Prostate gland (tissue), 2 donors: Measurements from ENCODE around the gene GNLY. TPM values are rescaled to one million over a fixed set of nuclear protein-coding genes. Genes with fewer than 3 reads are reported as not detected.

Experiments used
- DNase-seq: peaks from one replicate; pipeline ENCODE4 v3.0.0-alpha.2; 2019; ENCODE audit warnings: low spot score
- H3K27ac ChIP-seq, 2 donors: fragments of 200-600 bp; sonication (generic); 2 replicates each; pipeline ENCODE4 v1.5.1; 2017 to 2019
- H3K27me3 ChIP-seq: fragments of 200-600 bp; sonication (generic); replicated peaks from 2 replicates; pipeline ENCODE4 v1.5.1; 2019; ENCODE audit not compliant: insufficient read depth
- H3K36me3 ChIP-seq, 2 donors: fragments of 200-600 bp; sonication (generic); 1 replicate in 1 of 2; 2 replicates in 1 of 2; pipeline versions ENCODE4 v1.5.1 to v1.8.1; 2017 to 2019
- H3K4me1 ChIP-seq: fragments of 200-600 bp; sonication (generic); replicated peaks from 2 replicates; pipeline ENCODE4 v1.5.1; 2019
- H3K4me3 ChIP-seq, 2 donors: fragments of 200-600 bp; sonication (generic); 2 replicates each; pipeline ENCODE4 v1.5.1; 2017 to 2019
- H3K9me3 ChIP-seq: fragments of 200-600 bp; sonication (generic); 2 replicates; pipeline ENCODE4 v1.5.1; 2017
- POLR2A ChIP-seq: fragments of 450-650 bp; IDR thresholded peaks from one replicate; pipeline ENCODE4 v1.6.1; 2016; ENCODE audit warnings: antibody characterized with exemption, mild to moderate bottlenecking
- POLR2AphosphoS5 ChIP-seq: sonication (generic); formaldehyde crosslinking; IDR thresholded peaks from one replicate; pipeline ENCODE4 v1.6.1; 2017; ENCODE audit warnings: antibody characterized with exemption
- WGBS: methylation state at CpG from one replicate; pipeline ENCODE4 v1.1.5; 2018; 5-methylcytosine and 5-hydroxymethylcytosine counted together
- intact Hi-C: fragments of 100-400 bp; cut with DNase I; formaldehyde crosslinking; loops from one replicate; pipeline ENCODE4 v1.14.2; 2022
- total RNA-seq, 2 donors: library from RNA; depleted of rRNA; stranded (reverse); fragments of >200 nt; gene quantifications; one replicate each; pipeline ENCODE4 v1.1.0, GENCODE V29; 2016
- TF ChIP-seq, protein P1 (sequence below), 4 experiments: fragments of 200-600 bp in 2 of 4; fragments of 450-650 bp in 2 of 4; sonication (generic) in 2 of 4; IDR thresholded peaks; 1 replicate in 3 of 4; 2 replicates in 1 of 4; pipeline ENCODE4 v1.5.1; 2016 to 2019; ENCODE audit warnings: antibody characterized with exemption in 4 of 4, mild to moderate bottlenecking in 2 of 4, moderate library complexity in 2 of 4

The GNLY gene
- total RNA-seq, 2 donors from 2014 or later: 0.36 to 0.68 TPM

DNA sequence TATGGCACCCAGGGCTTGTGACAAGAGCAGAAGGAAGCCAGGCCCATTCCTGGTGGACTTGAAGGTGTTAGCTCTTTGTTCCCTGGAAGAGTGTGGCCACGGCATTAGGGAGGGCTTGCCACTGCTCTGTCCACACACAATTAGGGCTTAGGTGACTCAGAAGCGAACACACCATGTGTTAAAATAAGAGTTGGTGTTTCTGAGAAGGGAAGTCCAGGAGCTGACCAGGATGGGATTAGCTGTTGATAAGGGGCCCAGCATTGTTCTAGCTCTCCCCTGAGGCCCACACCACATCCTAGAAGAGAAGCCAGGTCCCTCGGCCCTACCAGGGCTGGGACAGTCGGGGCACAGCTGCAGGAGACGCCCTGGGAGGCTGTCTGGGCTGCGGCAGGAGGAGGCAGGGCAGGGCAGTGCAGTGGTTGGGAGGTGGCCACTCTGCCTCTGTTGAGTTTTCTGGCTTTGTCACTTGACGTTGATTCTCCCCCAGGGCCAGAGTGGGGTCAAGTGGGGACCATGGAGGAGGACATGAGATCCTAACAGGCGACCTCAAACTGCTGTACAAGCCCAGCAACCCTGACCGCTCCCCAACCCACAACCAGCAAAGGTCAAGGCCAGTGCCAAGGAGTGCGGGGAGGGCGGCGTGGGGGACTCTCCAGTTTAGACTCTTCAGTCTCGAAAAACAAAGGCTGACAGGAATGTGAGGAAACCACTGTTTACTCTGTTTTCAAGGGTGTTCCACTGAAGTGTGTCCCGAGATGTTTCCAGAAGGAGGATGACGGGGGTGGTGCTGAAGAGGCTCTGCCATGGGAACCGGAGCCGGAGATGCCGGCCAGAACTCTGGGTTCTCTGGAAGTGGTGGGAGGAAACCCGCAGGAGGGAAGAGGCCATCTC lies 16.8 kb downstream of the GNLY start:
- no peak overlapping the region for H3K4me3 ChIP-seq
- no peaks in the 10 kb centered on the region for H3K36me3 ChIP-seq
- peak overlapping the region; percentile 13 to 30 for H3K27ac ChIP-seq
- peaks cover 4% of the 10 kb centered on the region for H3K4me1 ChIP-seq
- DNase-seq: no peak
- no peaks in the 10 kb centered on the region for H3K9me3 ChIP-seq
- 72% methylated on average over 19 of the region's 19 CpGs for WGBS
- H3K27me3 ChIP-seq: no peaks in the 10 kb centered on the region
- intact Hi-C loops: no loop called here
- no peak for TF ChIP-seq POLR2AphosphoS5
- TF ChIP-seq, protein P1, sequence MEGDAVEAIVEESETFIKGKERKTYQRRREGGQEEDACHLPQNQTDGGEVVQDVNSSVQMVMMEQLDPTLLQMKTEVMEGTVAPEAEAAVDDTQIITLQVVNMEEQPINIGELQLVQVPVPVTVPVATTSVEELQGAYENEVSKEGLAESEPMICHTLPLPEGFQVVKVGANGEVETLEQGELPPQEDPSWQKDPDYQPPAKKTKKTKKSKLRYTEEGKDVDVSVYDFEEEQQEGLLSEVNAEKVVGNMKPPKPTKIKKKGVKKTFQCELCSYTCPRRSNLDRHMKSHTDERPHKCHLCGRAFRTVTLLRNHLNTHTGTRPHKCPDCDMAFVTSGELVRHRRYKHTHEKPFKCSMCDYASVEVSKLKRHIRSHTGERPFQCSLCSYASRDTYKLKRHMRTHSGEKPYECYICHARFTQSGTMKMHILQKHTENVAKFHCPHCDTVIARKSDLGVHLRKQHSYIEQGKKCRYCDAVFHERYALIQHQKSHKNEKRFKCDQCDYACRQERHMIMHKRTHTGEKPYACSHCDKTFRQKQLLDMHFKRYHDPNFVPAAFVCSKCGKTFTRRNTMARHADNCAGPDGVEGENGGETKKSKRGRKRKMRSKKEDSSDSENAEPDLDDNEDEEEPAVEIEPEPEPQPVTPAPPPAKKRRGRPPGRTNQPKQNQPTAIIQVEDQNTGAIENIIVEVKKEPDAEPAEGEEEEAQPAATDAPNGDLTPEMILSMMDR (IDR thresholded peaks at IDR 0.05): no peak

DNA sequence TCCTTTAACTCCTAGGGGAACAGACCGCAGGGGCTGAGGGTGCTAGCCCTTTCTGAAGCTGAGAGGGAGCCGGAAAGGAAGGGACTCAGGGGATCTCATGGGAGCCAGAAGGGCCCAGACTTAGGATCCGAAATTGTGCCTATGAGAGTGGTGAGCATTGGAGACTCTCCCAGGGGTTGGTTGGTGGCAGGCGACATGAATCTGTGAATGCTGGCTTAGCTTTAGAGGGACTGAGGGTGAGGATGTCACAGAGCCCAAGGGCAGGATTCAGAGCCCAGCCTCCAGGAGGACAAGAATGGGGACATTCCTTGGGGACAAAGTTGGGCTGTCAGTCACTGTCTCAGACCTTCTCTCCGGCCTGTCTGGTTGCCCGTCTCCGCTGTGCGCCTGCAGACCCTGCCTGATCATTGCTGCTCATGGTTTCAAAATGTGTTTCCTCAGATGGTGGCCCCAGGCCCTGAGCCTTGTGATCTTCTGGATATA lies 17.5 kb downstream of the GNLY start:
- no peaks in the 10 kb centered on the region for H3K27me3 ChIP-seq
- DNase-seq: no peak
- no peak overlapping the region for H3K4me3 ChIP-seq
- TF ChIP-seq POLR2AphosphoS5 (no peak), POLR2A (no peak)
- TF ChIP-seq, protein P1 (IDR thresholded peaks at IDR 0.05): no peak
- WGBS: 87% methylated on average over 8 of the region's 8 CpGs
- H3K27ac ChIP-seq: peak overlapping the region; percentile 13 to 30
- H3K9me3 ChIP-seq: no peaks in the 10 kb centered on the region
- intact Hi-C loops: no loop called here
- H3K4me1 ChIP-seq: peaks cover 4% of the 10 kb centered on the region
- no peaks in the 10 kb centered on the region for H3K36me3 ChIP-seq

DNA sequence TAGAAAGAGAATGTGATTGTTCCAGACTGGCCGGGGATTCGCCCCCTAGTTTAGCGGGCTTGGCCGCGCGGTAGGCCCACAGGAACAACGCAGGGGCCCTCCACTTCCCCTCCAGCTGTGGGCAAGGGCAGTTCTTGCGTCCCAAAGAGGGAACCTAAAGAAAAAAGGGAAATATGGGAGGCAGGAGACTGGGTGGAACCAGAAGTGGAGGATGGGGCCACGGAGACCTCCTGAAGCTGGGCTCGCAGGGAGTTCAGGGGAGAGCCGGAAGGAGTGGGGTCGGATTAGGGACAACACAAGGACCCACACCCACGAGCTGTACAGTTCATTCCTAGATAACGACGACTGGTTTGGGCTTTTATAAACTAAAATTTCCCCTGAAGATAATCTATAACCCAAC lies 18.2 kb downstream of the GNLY start:
- TF ChIP-seq POLR2AphosphoS5 (no peak), POLR2A (no peak)
- TF ChIP-seq, protein P1 (IDR thresholded peaks at IDR 0.05): no peak
- no peaks in the 10 kb centered on the region for H3K27me3 ChIP-seq
- WGBS: 81% methylated on average over 13 of the region's 15 CpGs
- H3K9me3 ChIP-seq: no peaks in the 10 kb centered on the region
- H3K27ac ChIP-seq: peak overlapping the region; percentile 40 to 50
- H3K36me3 ChIP-seq: no peaks in the 10 kb centered on the region
- H3K4me3 ChIP-seq: no peak overlapping the region
- H3K4me1 ChIP-seq: peaks cover 4% of the 10 kb centered on the region
- intact Hi-C loops: no loop called here
- no peak for DNase-seq

DNA sequence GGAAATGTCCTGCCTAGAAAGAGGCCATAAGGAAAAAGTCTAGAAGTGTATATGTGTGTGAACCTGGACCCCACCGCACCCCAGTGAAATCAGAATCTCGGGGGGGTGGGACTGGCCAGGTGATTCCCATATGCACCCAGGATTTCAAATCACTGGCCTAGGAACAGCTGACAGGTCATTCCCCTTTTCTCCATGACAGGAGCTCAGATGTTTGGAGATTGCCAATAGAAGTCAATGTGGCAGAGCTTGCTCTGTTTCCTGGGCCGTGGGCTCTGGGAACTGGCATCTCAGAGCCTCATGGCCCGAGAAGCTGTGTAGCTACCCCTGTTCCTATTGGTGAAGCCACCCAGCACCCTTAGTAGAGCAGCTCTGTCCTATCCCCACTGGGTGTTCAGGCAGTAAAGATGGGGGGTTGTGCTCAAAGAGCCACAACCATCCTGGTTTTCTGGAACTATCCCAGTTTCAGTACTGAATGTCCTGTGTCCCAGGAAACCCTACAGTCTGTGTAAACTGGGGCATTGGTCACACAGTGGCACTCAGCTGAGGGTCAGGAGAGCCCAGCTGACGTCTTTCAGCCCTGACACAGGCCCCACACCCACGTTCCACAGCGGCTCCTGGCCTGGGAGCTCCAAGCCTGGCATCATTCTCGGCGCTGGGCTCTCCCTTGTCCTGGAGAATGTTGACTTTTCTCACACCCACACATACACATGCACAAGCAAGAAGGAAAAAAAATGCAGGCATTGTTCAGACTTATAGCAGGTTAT lies 18.9 kb downstream of the GNLY start:
- Histone ChIP-seq H3K4me1 (peaks cover 4% of the 10 kb centered on the region), H3K9me3 (no peaks in the 10 kb centered on the region), H3K27me3 (no peaks in the 10 kb centered on the region), H3K4me3 (no peak overlapping the region), H3K36me3 (no peaks in the 10 kb centered on the region), H3K27ac (peak overlapping the region; percentile 40 to 50)
- peak; percentile 68 for DNase-seq
- WGBS: 55% methylated on average over 9 of the region's 9 CpGs
- TF ChIP-seq, protein P1 (IDR thresholded peaks at IDR 0.05): no peak
- TF ChIP-seq POLR2A (no peak), POLR2AphosphoS5 (no peak)
- intact Hi-C loops: no loop called here
